ENCODE data around the gene LBX2.

GRCh38 chr2:74450570-74451190 is 48.7 kb downstream of the LBX2 start:
- TF ChIP-seq CTCF (IDR thresholded peaks at IDR 0.05) (no peak), POLR2A (IDR thresholded peaks at IDR 0.05; ENCODE audit: low read depth) (no peak), EP300 (IDR thresholded peaks at IDR 0.05) (no peak)

Measured in esophagus muscularis mucosa (tissue), 4 donors.